ENCODE data around the gene CLASRP.

GRCh38 chr19:45027371-45027770, 11.5 kb upstream of the CLASRP start:
- TF ChIP-seq POLR2A (IDR thresholded peaks at IDR 0.05; ENCODE audit: low read length) (no peak), GATA1 (IDR thresholded peaks at IDR 0.05; ENCODE audit: low read depth, low read length) (no peak)

Measured in erythroblast (primary cell).